Measurements from ENCODE around the gene ECI1. TPM values are rescaled to one million over a fixed set of nuclear protein-coding genes. Genes with fewer than 3 reads are reported as not detected.

ECI1 gene
- total RNA-seq, 1 donor from 2014 or later = 50.9 TPM

- TF ChIP-seq CTCF (IDR thresholded peaks at IDR 0.05; ENCODE audit: partially characterized antibody, unreplicated experiment) = no peak
- no peak for DNase-seq
- Mint-ChIP-seq H3K9me3 (ENCODE audit: unreplicated experiment) (peaks cover 4% of the 10 kb centered on the region), H3K27me3 (ENCODE audit: unreplicated experiment) (peaks cover 4% of the 10 kb centered on the region), H3K36me3 (ENCODE audit: unreplicated experiment) (no peaks in the 10 kb centered on the region), H3K4me3 (ENCODE audit: unreplicated experiment) (peak overlapping the region; percentile 30), H3K4me1 (ENCODE audit: low read depth, unreplicated experiment) (no peaks in the 10 kb centered on the region), H3K27ac (ENCODE audit: unreplicated experiment) (no peak overlapping the region)
These were observed 15.6 kb downstream of the ECI1 start for GRCh38 chr16:2235695-2236336.

GRCh38 chr16:2235234-2235651, 16.1 kb downstream of the ECI1 start:
- peaks cover 4% of the 10 kb centered on the region for H3K9me3 Mint-ChIP-seq (ENCODE audit: unreplicated experiment)
- H3K4me3 Mint-ChIP-seq (ENCODE audit: unreplicated experiment) = no peak overlapping the region

GRCh38 chr16:2234813-2235170, 16.6 kb downstream of the ECI1 start:
- Mint-ChIP-seq H3K9me3 (ENCODE audit: unreplicated experiment) (peaks cover 4% of the 10 kb centered on the region), H3K27me3 (ENCODE audit: unreplicated experiment) (peaks cover 7% of the 10 kb centered on the region), H3K36me3 (ENCODE audit: unreplicated experiment) (no peaks in the 10 kb centered on the region), H3K4me1 (ENCODE audit: low read depth, unreplicated experiment) (no peaks in the 10 kb centered on the region), H3K27ac (ENCODE audit: unreplicated experiment) (no peak overlapping the region), H3K4me3 (ENCODE audit: unreplicated experiment) (no peak overlapping the region)
- no peak for TF ChIP-seq CTCF (IDR thresholded peaks at IDR 0.05; ENCODE audit: partially characterized antibody, unreplicated experiment)
- DNase-seq = no peak

More at GRCh38 chr16:2235234-2235651, 16.1 kb downstream of the ECI1 start:
- TF ChIP-seq CTCF (IDR thresholded peaks at IDR 0.05; ENCODE audit: partially characterized antibody, unreplicated experiment) = no peak
- no peak for DNase-seq
- no peaks in the 10 kb centered on the region for H3K36me3 Mint-ChIP-seq (ENCODE audit: unreplicated experiment)
- H3K4me1 Mint-ChIP-seq (ENCODE audit: low read depth, unreplicated experiment) = no peaks in the 10 kb centered on the region
- no peak overlapping the region for H3K27ac Mint-ChIP-seq (ENCODE audit: unreplicated experiment)
- peaks cover 4% of the 10 kb centered on the region for H3K27me3 Mint-ChIP-seq (ENCODE audit: unreplicated experiment)

GRCh38 chr16:2233872-2234812, 17.2 kb downstream of the ECI1 start:
- Mint-ChIP-seq H3K27me3 (ENCODE audit: unreplicated experiment) (peaks cover 7% of the 10 kb centered on the region), H3K27ac (ENCODE audit: unreplicated experiment) (no peak overlapping the region), H3K9me3 (ENCODE audit: unreplicated experiment) (peaks cover 5% of the 10 kb centered on the region), H3K4me1 (ENCODE audit: low read depth, unreplicated experiment) (no peaks in the 10 kb centered on the region), H3K4me3 (ENCODE audit: unreplicated experiment) (no peak overlapping the region), H3K36me3 (ENCODE audit: unreplicated experiment) (no peaks in the 10 kb centered on the region)
- DNase-seq = no peak
- no peak for TF ChIP-seq CTCF (IDR thresholded peaks at IDR 0.05; ENCODE audit: partially characterized antibody, unreplicated experiment)
